Activated gamma-delta T cell treated with Interleukin-2 at 50 U/mL for 16 hours (primary cell): ENCODE data around the gene CEP290.
"Not testable (repeated sequence)": the region's sequence is repeated elsewhere in the genome, so short reads cannot be mapped to it uniquely, and the experiment has no call there.

ENCODE experiments used
- DNase-seq: peaks from one replicate; pipeline ENCODE4 v3.0.0-alpha.2; 2020

CEP290 gene

GRCh38 chr12:88139711-88140110, 2.2 kb downstream of the CEP290 start:
- DNase-seq, result not testable (repeated sequence)

GRCh38 chr12:88133181-88133580, 8.7 kb downstream of the CEP290 start:
- not testable (repeated sequence) for DNase-seq

- no peak for DNase-seq
Measured at GRCh38 chr12:88132392-88132791, 9.5 kb downstream of the CEP290 start.

GRCh38 chr12:88127855-88128254, 14.0 kb downstream of the CEP290 start:
- no peak for DNase-seq

GRCh38 chr12:88127099-88127498, 14.8 kb downstream of the CEP290 start:
- DNase-seq, result no peak

- no peak for DNase-seq
Measured at GRCh38 chr12:88122666-88123065, 19.2 kb downstream of the CEP290 start.

GRCh38 chr12:88113871-88114270, 28.0 kb downstream of the CEP290 start:
- DNase-seq, result no peak

GRCh38 chr12:88111074-88111652, 30.7 kb downstream of the CEP290 start:
- DNase-seq, result no peak

- DNase-seq, result no peak
Measured at GRCh38 chr12:88108021-88108420, 33.9 kb downstream of the CEP290 start.

GRCh38 chr12:88093573-88093972, 48.3 kb downstream of the CEP290 start:
- no peak for DNase-seq

GRCh38 chr12:88092771-88093170, 49.1 kb downstream of the CEP290 start:
- no peak for DNase-seq

- DNase-seq, result no peak
Measured at GRCh38 chr12:88084210-88084609, 57.7 kb downstream of the CEP290 start.

GRCh38 chr12:88083634-88084033, 58.3 kb downstream of the CEP290 start:
- no peak for DNase-seq

GRCh38 chr12:88081247-88081646, 60.6 kb downstream of the CEP290 start:
- DNase-seq, result no peak

GRCh38 chr12:88067301-88067700, 74.6 kb downstream of the CEP290 start:
- DNase-seq, result no peak

GRCh38 chr12:88063375-88063774, 78.5 kb downstream of the CEP290 start:
- no peak for DNase-seq

- DNase-seq, result no peak
Measured at GRCh38 chr12:88062474-88062873, 79.4 kb downstream of the CEP290 start.

GRCh38 chr12:88058719-88059077, 83.2 kb downstream of the CEP290 start:
- no peak for DNase-seq

GRCh38 chr12:88057994-88058718, 83.7 kb downstream of the CEP290 start:
- DNase-seq, result no peak

GRCh38 chr12:88056571-88056970, 85.3 kb downstream of the CEP290 start:
- no peak for DNase-seq

- DNase-seq, result no peak
Measured at GRCh38 chr12:88052686-88053085, 89.2 kb downstream of the CEP290 start.

- DNase-seq, result no peak
Measured at GRCh38 chr12:88044035-88044434, 97.9 kb downstream of the CEP290 start.

GRCh38 chr12:88037770-88038169, 104.1 kb downstream of the CEP290 start:
- DNase-seq, result no peak

GRCh38 chr12:88036353-88036965, 105.4 kb downstream of the CEP290 start:
- DNase-seq, result no peak

GRCh38 chr12:88035907-88036289, 106.0 kb downstream of the CEP290 start:
- no peak for DNase-seq
